Activated naive CD8-positive, alpha-beta T cell treated with anti-CD3 and anti-CD28 coated beads for 36 hours (primary cell): ENCODE data around the gene VPS54. TPM values are rescaled to one million over a fixed set of nuclear protein-coding genes. Genes with fewer than 3 reads are reported as not detected.
"Not testable (repeated sequence)": the region's sequence is repeated elsewhere in the genome, so short reads cannot be mapped to it uniquely, and the experiment has no call there.

Experiments
- DNase-seq: peaks from one replicate; pipeline ENCODE4 v3.0.0; 2021
- H3K27ac Mint-ChIP-seq: one replicate; pipeline ENCODE4 v1.8.0; 2022; ENCODE audit warnings: mild to moderate bottlenecking, moderate library complexity, mixed read lengths
- H3K27me3 Mint-ChIP-seq: one replicate; pipeline ENCODE4 v1.8.0; 2022; ENCODE audit warnings: mild to moderate bottlenecking, mixed read lengths
- H3K36me3 Mint-ChIP-seq: one replicate; pipeline ENCODE4 v1.8.0; 2021; ENCODE audit warnings: mild to moderate bottlenecking, mixed read lengths
- H3K4me1 Mint-ChIP-seq: one replicate; pipeline ENCODE4 v1.8.0; 2021; ENCODE audit warnings: mixed read lengths
- H3K4me3 Mint-ChIP-seq: one replicate; pipeline ENCODE4 v1.8.0; 2022; ENCODE audit warnings: mild to moderate bottlenecking, moderate library complexity, mixed read lengths
- H3K9me3 Mint-ChIP-seq: one replicate; pipeline ENCODE4 v1.8.0; 2022; ENCODE audit warnings: mixed read lengths
- total RNA-seq, 2 experiments: library from RNA; stranded (reverse); gene quantifications; one replicate each; pipeline ENCODE4 v1.2.3, GENCODE V29; 2021

Gene VPS54
- total RNA-seq, 2 experiments from 2014 or later = 9.2 to 10.1 TPM

- H3K27ac Mint-ChIP-seq = peak overlapping the region; percentile 23
- H3K9me3 Mint-ChIP-seq = no peaks in the 10 kb centered on the region
- H3K36me3 Mint-ChIP-seq = peaks cover 17% of the 10 kb centered on the region
- no peak overlapping the region for H3K4me3 Mint-ChIP-seq
- no peak for DNase-seq
- H3K4me1 Mint-ChIP-seq = peaks cover 36% of the 10 kb centered on the region
- no peaks in the 10 kb centered on the region for H3K27me3 Mint-ChIP-seq
These were observed 153.9 kb downstream of the VPS54 start for GRCh38 chr2:63865159-63865799.

- Mint-ChIP-seq H3K4me3 (no peak overlapping the region), H3K9me3 (no peaks in the 10 kb centered on the region), H3K4me1 (peaks cover 38% of the 10 kb centered on the region), H3K27ac (no peak overlapping the region), H3K36me3 (peaks cover 24% of the 10 kb centered on the region), H3K27me3 (no peaks in the 10 kb centered on the region)
- no peak for DNase-seq
These were observed 155.5 kb downstream of the VPS54 start for GRCh38 chr2:63863707-63864106.

- no peak for DNase-seq
- Mint-ChIP-seq H3K27ac (peak overlapping the region; percentile 42), H3K36me3 (peaks cover 27% of the 10 kb centered on the region), H3K9me3 (no peaks in the 10 kb centered on the region), H3K27me3 (no peaks in the 10 kb centered on the region), H3K4me1 (peaks cover 34% of the 10 kb centered on the region), H3K4me3 (no peak overlapping the region)
These were observed 156.4 kb downstream of the VPS54 start for GRCh38 chr2:63862806-63863205.

GRCh38 chr2:63861220-63861822 lies 157.9 kb downstream of the VPS54 start:
- H3K27ac Mint-ChIP-seq = no peak overlapping the region
- H3K9me3 Mint-ChIP-seq = no peaks in the 10 kb centered on the region
- peak; percentile 21 for DNase-seq
- peaks cover 29% of the 10 kb centered on the region for H3K36me3 Mint-ChIP-seq
- no peaks in the 10 kb centered on the region for H3K27me3 Mint-ChIP-seq
- H3K4me1 Mint-ChIP-seq = peaks cover 33% of the 10 kb centered on the region
- H3K4me3 Mint-ChIP-seq = no peak overlapping the region

- no peak overlapping the region for H3K27ac Mint-ChIP-seq
- peaks cover 33% of the 10 kb centered on the region for H3K36me3 Mint-ChIP-seq
- peaks cover 46% of the 10 kb centered on the region for H3K4me1 Mint-ChIP-seq
- no peaks in the 10 kb centered on the region for H3K27me3 Mint-ChIP-seq
- no peak for DNase-seq
- no peaks in the 10 kb centered on the region for H3K9me3 Mint-ChIP-seq
- no peak overlapping the region for H3K4me3 Mint-ChIP-seq
These were observed 160.9 kb downstream of the VPS54 start for GRCh38 chr2:63858291-63858690.

GRCh38 chr2:63856303-63856603 lies 163.0 kb downstream of the VPS54 start:
- Mint-ChIP-seq H3K4me1 (peaks cover 42% of the 10 kb centered on the region), H3K9me3 (peaks cover 2% of the 10 kb centered on the region), H3K36me3 (peaks cover 38% of the 10 kb centered on the region), H3K27me3 (no peaks in the 10 kb centered on the region), H3K27ac (peak overlapping the region; percentile 78), H3K4me3 (peak overlapping the region; percentile 47)
- DNase-seq = no peak

- Mint-ChIP-seq H3K27ac (peak overlapping the region; percentile 78), H3K9me3 (peaks cover 2% of the 10 kb centered on the region), H3K27me3 (no peaks in the 10 kb centered on the region), H3K4me1 (peaks cover 40% of the 10 kb centered on the region), H3K4me3 (peak overlapping the region; percentile 47), H3K36me3 (peaks cover 40% of the 10 kb centered on the region)
- DNase-seq = no peak
These were observed 163.6 kb downstream of the VPS54 start for GRCh38 chr2:63855418-63856302.

- Mint-ChIP-seq H3K9me3 (peaks cover 2% of the 10 kb centered on the region), H3K27me3 (no peaks in the 10 kb centered on the region), H3K4me1 (peaks cover 48% of the 10 kb centered on the region), H3K36me3 (peaks cover 37% of the 10 kb centered on the region), H3K4me3 (no peak overlapping the region), H3K27ac (peak overlapping the region; percentile 13)
- no peak for DNase-seq
These were observed 165.5 kb downstream of the VPS54 start for GRCh38 chr2:63853527-63854310.

- no peak overlapping the region for H3K27ac Mint-ChIP-seq
- no peaks in the 10 kb centered on the region for H3K27me3 Mint-ChIP-seq
- H3K4me1 Mint-ChIP-seq = peaks cover 54% of the 10 kb centered on the region
- peaks cover 48% of the 10 kb centered on the region for H3K36me3 Mint-ChIP-seq
- peaks cover 11% of the 10 kb centered on the region for H3K9me3 Mint-ChIP-seq
- no peak for DNase-seq
- H3K4me3 Mint-ChIP-seq = no peak overlapping the region
These were observed 167.4 kb downstream of the VPS54 start for GRCh38 chr2:63851691-63852311.

- Mint-ChIP-seq H3K27ac (no peak overlapping the region), H3K4me3 (no peak overlapping the region), H3K9me3 (peaks cover 11% of the 10 kb centered on the region), H3K36me3 (peaks cover 46% of the 10 kb centered on the region), H3K4me1 (peaks cover 51% of the 10 kb centered on the region), H3K27me3 (no peaks in the 10 kb centered on the region)
- DNase-seq = no peak
These were observed 168.6 kb downstream of the VPS54 start for GRCh38 chr2:63850649-63851048.

GRCh38 chr2:63850204-63850571 lies 169.0 kb downstream of the VPS54 start:
- no peak overlapping the region for H3K27ac Mint-ChIP-seq
- H3K9me3 Mint-ChIP-seq = peaks cover 11% of the 10 kb centered on the region
- no peak for DNase-seq
- H3K36me3 Mint-ChIP-seq = peaks cover 50% of the 10 kb centered on the region
- no peak overlapping the region for H3K4me3 Mint-ChIP-seq
- H3K27me3 Mint-ChIP-seq = no peaks in the 10 kb centered on the region
- peaks cover 53% of the 10 kb centered on the region for H3K4me1 Mint-ChIP-seq

- Mint-ChIP-seq H3K4me3 (no peak overlapping the region), H3K36me3 (peaks cover 54% of the 10 kb centered on the region), H3K9me3 (peaks cover 11% of the 10 kb centered on the region), H3K27me3 (no peaks in the 10 kb centered on the region), H3K4me1 (peaks cover 55% of the 10 kb centered on the region), H3K27ac (peak overlapping the region; percentile 35)
- DNase-seq = no peak
These were observed 169.6 kb downstream of the VPS54 start for GRCh38 chr2:63849381-63850203.

- peaks cover 51% of the 10 kb centered on the region for H3K36me3 Mint-ChIP-seq
- peaks cover 57% of the 10 kb centered on the region for H3K4me1 Mint-ChIP-seq
- not testable (repeated sequence) for H3K27ac Mint-ChIP-seq, H3K27me3 Mint-ChIP-seq, H3K4me3 Mint-ChIP-seq, DNase-seq
- peaks cover 11% of the 10 kb centered on the region for H3K9me3 Mint-ChIP-seq
These were observed 171.7 kb downstream of the VPS54 start for GRCh38 chr2:63847571-63847970.

GRCh38 chr2:63846487-63846886 lies 172.7 kb downstream of the VPS54 start:
- H3K36me3 Mint-ChIP-seq = peaks cover 49% of the 10 kb centered on the region
- no peak overlapping the region for H3K27ac Mint-ChIP-seq
- H3K9me3 Mint-ChIP-seq = peaks cover 10% of the 10 kb centered on the region
- DNase-seq = no peak
- no peak overlapping the region for H3K4me3 Mint-ChIP-seq
- peaks cover 59% of the 10 kb centered on the region for H3K4me1 Mint-ChIP-seq
- H3K27me3 Mint-ChIP-seq = no peaks in the 10 kb centered on the region
